Astrocyte (in vitro differentiated cells and primary cell): ENCODE measurements around the gene TMEM41B.

Experiments used
- EZH2 ChIP-seq: IDR thresholded peaks from 2 replicates; pipeline ENCODE4 v1.6.1; 2012; ENCODE audit warnings: mild to moderate bottlenecking, low read length, inconsistent platforms; ENCODE audit not compliant: insufficient read depth
- TF ChIP-seq, protein P1 (sequence below): IDR thresholded peaks from 2 replicates; pipeline ENCODE4 v1.5.1; 2011; ENCODE audit warnings: low read depth, mild to moderate bottlenecking, inconsistent platforms, low read length, moderate library complexity; ENCODE audit not compliant: insufficient read depth

GRCh38 chr11:9263840-9264315, 50.5 kb downstream of the TMEM41B start:
- TF ChIP-seq, protein P1, sequence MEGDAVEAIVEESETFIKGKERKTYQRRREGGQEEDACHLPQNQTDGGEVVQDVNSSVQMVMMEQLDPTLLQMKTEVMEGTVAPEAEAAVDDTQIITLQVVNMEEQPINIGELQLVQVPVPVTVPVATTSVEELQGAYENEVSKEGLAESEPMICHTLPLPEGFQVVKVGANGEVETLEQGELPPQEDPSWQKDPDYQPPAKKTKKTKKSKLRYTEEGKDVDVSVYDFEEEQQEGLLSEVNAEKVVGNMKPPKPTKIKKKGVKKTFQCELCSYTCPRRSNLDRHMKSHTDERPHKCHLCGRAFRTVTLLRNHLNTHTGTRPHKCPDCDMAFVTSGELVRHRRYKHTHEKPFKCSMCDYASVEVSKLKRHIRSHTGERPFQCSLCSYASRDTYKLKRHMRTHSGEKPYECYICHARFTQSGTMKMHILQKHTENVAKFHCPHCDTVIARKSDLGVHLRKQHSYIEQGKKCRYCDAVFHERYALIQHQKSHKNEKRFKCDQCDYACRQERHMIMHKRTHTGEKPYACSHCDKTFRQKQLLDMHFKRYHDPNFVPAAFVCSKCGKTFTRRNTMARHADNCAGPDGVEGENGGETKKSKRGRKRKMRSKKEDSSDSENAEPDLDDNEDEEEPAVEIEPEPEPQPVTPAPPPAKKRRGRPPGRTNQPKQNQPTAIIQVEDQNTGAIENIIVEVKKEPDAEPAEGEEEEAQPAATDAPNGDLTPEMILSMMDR, result no peak
- TF ChIP-seq EZH2, result no peak
